Suprapubic skin (tissue), 3 donors: ENCODE measurements around the gene HMGCS2.

Source experiments
- EP300 ChIP-seq: sonication (generic); formaldehyde crosslinking; IDR thresholded peaks from one replicate; pipeline ENCODE4 v1.6.1; 2017; ENCODE audit warnings: antibody characterized with exemption
- POLR2A ChIP-seq, 2 donors: fragments of 450-650 bp; IDR thresholded peaks; one replicate each; pipeline ENCODE4 v1.6.1; 2017; ENCODE audit warnings: antibody characterized with exemption in 2 of 2, mild to moderate bottlenecking in 2 of 2, moderate library complexity in 2 of 2
- TF ChIP-seq, protein P1 (sequence below), 2 donors: fragments of 200-600 bp in 1 of 2; fragments of 450-650 bp in 1 of 2; sonication (generic) in 1 of 2; IDR thresholded peaks; one replicate each; pipeline ENCODE4 v1.5.1; 2016 to 2019; ENCODE audit warnings: antibody characterized with exemption in 2 of 2, mild to moderate bottlenecking in 1 of 2, moderate library complexity in 1 of 2

DNA sequence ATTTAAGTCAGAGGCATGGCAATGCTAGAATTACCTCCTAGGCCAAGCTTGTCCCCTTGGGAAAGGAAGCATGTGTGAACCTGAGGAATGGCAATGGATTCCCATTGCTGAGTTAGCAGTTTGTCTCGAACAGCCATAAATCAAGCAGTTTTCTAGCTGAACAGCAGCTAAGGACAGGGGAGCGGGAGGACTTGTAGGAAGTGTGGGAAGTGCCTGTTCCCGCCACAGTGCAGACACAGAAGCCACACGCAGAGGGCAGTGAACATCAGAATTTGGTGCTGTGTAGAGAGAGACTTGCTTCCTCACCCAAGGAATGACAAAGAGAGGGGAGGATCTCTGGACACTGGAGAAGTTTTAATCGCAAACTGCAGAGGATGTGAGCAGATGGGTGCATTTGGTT is 53.2 kb downstream of the HMGCS2 start:
- TF ChIP-seq EP300 (no peak), POLR2A (IDR thresholded peaks at IDR 0.05) (no peak)
- TF ChIP-seq, protein P1, sequence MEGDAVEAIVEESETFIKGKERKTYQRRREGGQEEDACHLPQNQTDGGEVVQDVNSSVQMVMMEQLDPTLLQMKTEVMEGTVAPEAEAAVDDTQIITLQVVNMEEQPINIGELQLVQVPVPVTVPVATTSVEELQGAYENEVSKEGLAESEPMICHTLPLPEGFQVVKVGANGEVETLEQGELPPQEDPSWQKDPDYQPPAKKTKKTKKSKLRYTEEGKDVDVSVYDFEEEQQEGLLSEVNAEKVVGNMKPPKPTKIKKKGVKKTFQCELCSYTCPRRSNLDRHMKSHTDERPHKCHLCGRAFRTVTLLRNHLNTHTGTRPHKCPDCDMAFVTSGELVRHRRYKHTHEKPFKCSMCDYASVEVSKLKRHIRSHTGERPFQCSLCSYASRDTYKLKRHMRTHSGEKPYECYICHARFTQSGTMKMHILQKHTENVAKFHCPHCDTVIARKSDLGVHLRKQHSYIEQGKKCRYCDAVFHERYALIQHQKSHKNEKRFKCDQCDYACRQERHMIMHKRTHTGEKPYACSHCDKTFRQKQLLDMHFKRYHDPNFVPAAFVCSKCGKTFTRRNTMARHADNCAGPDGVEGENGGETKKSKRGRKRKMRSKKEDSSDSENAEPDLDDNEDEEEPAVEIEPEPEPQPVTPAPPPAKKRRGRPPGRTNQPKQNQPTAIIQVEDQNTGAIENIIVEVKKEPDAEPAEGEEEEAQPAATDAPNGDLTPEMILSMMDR (IDR thresholded peaks at IDR 0.05) = no peak
